Measurements from ENCODE around the gene CGNL1.

Gene CGNL1

GRCh38 chr15:57436961-57437360 lies 60.7 kb downstream of the CGNL1 start:
- Histone ChIP-seq H3K4me2 (ENCODE audit: low read length) (no peak overlapping the region), H3F3A (ENCODE audit: insufficient read depth, low read length) (no peaks in the 10 kb centered on the region), H3K4me1 (ENCODE audit: insufficient read depth, low read length, severe bottlenecking) (no peaks in the 10 kb centered on the region), H3K9ac (ENCODE audit: low read length) (no peak overlapping the region), H4K20me1 (ENCODE audit: insufficient read depth, low read length) (no peaks in the 10 kb centered on the region), H3K79me2 (ENCODE audit: insufficient read depth, low read length) (no peaks in the 10 kb centered on the region), H2AFZ (ENCODE audit: low read length) (no peak overlapping the region), H3K4me3 (ENCODE audit: low read depth, low read length, poor library complexity, severe bottlenecking) (no peak overlapping the region), H3K9me3 (ENCODE audit: low read length) (no peaks in the 10 kb centered on the region), H3K27me3 (ENCODE audit: insufficient read depth, low read length) (0 out of 2 replicates have a peak, but pooled peaks cover 7% of the 10 kb centered on the region), H3K9me2 (ENCODE audit: low read depth, low read length) (no peaks in the 10 kb centered on the region), H3K27ac (ENCODE audit: low read depth, low read length, poor library complexity, severe bottlenecking) (no peak overlapping the region), H3K36me3 (ENCODE audit: insufficient read depth, low read length) (no peaks in the 10 kb centered on the region)
- TF ChIP-seq EZH2 (IDR thresholded peaks at IDR 0.05; ENCODE audit: borderline replicate concordance, low read length) (no peak), CTCF (IDR thresholded peaks at IDR 0.05; ENCODE audit: low read length) (no peak)

- Histone ChIP-seq H3K27me3 (ENCODE audit: insufficient read depth, low read length) (0 out of 2 replicates have a peak, but pooled peaks cover 7% of the 10 kb centered on the region), H3K9ac (ENCODE audit: low read length) (no peak overlapping the region), H3K4me2 (ENCODE audit: low read length) (no peak overlapping the region), H4K20me1 (ENCODE audit: insufficient read depth, low read length) (no peaks in the 10 kb centered on the region), H3K4me3 (ENCODE audit: low read depth, low read length, poor library complexity, severe bottlenecking) (no peak overlapping the region), H2AFZ (ENCODE audit: low read length) (no peak overlapping the region), H3F3A (ENCODE audit: insufficient read depth, low read length) (no peaks in the 10 kb centered on the region), H3K4me1 (ENCODE audit: insufficient read depth, low read length, severe bottlenecking) (no peaks in the 10 kb centered on the region), H3K9me3 (ENCODE audit: low read length) (no peaks in the 10 kb centered on the region), H3K79me2 (ENCODE audit: insufficient read depth, low read length) (no peaks in the 10 kb centered on the region), H3K9me2 (ENCODE audit: low read depth, low read length) (no peaks in the 10 kb centered on the region), H3K36me3 (ENCODE audit: insufficient read depth, low read length) (no peaks in the 10 kb centered on the region), H3K27ac (ENCODE audit: low read depth, low read length, poor library complexity, severe bottlenecking) (no peak overlapping the region)
- TF ChIP-seq CTCF (IDR thresholded peaks at IDR 0.05; ENCODE audit: low read length) (no peak), EZH2 (IDR thresholded peaks at IDR 0.05; ENCODE audit: borderline replicate concordance, low read length) (no peak)
Measured at GRCh38 chr15:57437564-57437963, 61.3 kb downstream of the CGNL1 start.

- no peak overlapping the region for H3K4me3 ChIP-seq (ENCODE audit: low read depth, low read length, poor library complexity, severe bottlenecking)
- no peaks in the 10 kb centered on the region for H3F3A ChIP-seq (ENCODE audit: insufficient read depth, low read length)
- H3K27me3 ChIP-seq (ENCODE audit: insufficient read depth, low read length), result 0 out of 2 replicates have a peak, but pooled peaks cover 7% of the 10 kb centered on the region
- no peak overlapping the region for H3K27ac ChIP-seq (ENCODE audit: low read depth, low read length, poor library complexity, severe bottlenecking)
- H2AFZ ChIP-seq (ENCODE audit: low read length), result no peak overlapping the region
- no peaks in the 10 kb centered on the region for H3K9me3 ChIP-seq (ENCODE audit: low read length)
- no peaks in the 10 kb centered on the region for H3K4me1 ChIP-seq (ENCODE audit: insufficient read depth, low read length, severe bottlenecking)
- no peaks in the 10 kb centered on the region for H4K20me1 ChIP-seq (ENCODE audit: insufficient read depth, low read length)
- H3K79me2 ChIP-seq (ENCODE audit: insufficient read depth, low read length), result no peaks in the 10 kb centered on the region
- H3K9ac ChIP-seq (ENCODE audit: low read length), result no peak overlapping the region
- no peak for TF ChIP-seq EZH2 (IDR thresholded peaks at IDR 0.05; ENCODE audit: borderline replicate concordance, low read length)
- H3K9me2 ChIP-seq (ENCODE audit: low read depth, low read length), result no peaks in the 10 kb centered on the region
- H3K36me3 ChIP-seq (ENCODE audit: insufficient read depth, low read length), result no peaks in the 10 kb centered on the region
- no peak overlapping the region for H3K4me2 ChIP-seq (ENCODE audit: low read length)
Measured at GRCh38 chr15:57438166-57438565, 61.9 kb downstream of the CGNL1 start.
